GM13976 (cell line): Measurements from ENCODE around the gene LRRC32.
"Not testable (repeated sequence)": the region's sequence is repeated elsewhere in the genome, so short reads cannot be mapped to it uniquely, and the experiment has no call there.

Experiments used
- DNase-seq: peaks from one replicate; pipeline ENCODE4 v3.0.0; 2012; ENCODE audit warnings: low spot score
- in situ Hi-C: fragments of 300-500 bp; cut with MboI; formaldehyde crosslinking; loops from one replicate; pipeline ENCODE4 v1.12.0; 2022; ENCODE audit warnings: low sequenced_read_pairs, mixed read lengths, inconsistent platforms; ENCODE audit not compliant: unreplicated experiment
- TF ChIP-seq, protein P1 (sequence below): IDR thresholded peaks from 2 replicates; pipeline ENCODE4 v1.5.1; 2012; ENCODE audit warnings: borderline replicate concordance, mild to moderate bottlenecking; ENCODE audit not compliant: insufficient read depth; ENCODE audit errors: extremely low read depth, missing control alignments, control extremely low read depth

The LRRC32 gene

DNA sequence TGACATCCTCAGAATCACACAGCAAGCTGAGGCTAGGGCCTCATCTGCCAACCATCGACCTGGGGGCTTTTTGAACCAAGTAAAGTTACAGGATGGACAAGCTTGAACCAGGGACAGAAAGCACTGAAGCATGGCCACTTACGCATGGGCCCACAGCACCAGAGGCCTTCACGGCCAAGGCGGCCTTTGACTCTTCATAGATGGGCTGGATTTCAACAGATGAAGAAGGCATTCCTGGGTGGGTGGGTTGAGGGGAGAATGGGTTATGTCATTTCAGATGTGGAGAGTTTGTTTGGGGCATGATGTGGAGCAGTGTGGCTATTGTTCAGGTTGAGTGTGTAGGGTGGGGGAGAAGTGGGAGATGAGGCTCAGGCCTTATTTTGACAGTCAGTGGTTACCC lies 60.2 kb downstream of the LRRC32 start:
- TF ChIP-seq, protein P1, sequence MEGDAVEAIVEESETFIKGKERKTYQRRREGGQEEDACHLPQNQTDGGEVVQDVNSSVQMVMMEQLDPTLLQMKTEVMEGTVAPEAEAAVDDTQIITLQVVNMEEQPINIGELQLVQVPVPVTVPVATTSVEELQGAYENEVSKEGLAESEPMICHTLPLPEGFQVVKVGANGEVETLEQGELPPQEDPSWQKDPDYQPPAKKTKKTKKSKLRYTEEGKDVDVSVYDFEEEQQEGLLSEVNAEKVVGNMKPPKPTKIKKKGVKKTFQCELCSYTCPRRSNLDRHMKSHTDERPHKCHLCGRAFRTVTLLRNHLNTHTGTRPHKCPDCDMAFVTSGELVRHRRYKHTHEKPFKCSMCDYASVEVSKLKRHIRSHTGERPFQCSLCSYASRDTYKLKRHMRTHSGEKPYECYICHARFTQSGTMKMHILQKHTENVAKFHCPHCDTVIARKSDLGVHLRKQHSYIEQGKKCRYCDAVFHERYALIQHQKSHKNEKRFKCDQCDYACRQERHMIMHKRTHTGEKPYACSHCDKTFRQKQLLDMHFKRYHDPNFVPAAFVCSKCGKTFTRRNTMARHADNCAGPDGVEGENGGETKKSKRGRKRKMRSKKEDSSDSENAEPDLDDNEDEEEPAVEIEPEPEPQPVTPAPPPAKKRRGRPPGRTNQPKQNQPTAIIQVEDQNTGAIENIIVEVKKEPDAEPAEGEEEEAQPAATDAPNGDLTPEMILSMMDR, result no peak
- in situ Hi-C loops, result no loop called here

DNA sequence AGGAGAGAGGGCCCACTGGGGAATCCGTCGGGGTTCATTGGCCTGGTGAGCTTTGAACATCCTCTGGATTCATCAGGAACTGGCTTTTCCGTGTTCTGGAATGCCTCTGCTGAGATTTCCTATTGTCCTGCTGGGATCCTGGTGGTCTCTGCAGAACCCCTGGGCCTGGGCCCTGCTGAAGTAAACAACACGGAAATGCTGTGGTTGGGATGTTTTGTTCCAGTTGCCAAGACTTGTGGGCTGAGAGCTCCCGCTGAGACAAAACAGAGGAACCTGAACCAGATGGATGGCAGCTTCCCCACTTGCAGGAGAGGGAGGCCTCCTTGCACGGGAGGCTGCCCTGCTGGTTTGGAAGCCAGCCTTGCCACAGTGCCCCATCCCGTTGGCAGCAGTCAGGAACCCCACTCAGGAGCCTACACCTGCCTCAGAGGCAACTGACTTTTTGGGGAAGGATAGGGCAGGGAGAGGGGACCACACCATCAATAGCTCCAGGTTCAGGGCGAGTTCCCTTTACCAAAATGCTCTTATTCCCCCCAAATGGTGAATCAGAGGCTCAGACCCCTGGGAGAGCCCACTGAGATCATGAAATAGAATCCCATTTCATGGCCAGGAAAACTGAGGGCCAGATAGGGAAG lies 60.7 kb downstream of the LRRC32 start:
- in situ Hi-C loops, result no loop called here
- TF ChIP-seq, protein P1, result no peak
- DNase-seq, result no peak

More for the DNA sequence above, 60.2 kb downstream of the LRRC32 start:
- DNase-seq, result no peak

- in situ Hi-C loops, DNase-seq: not testable (repeated sequence)
Measured at GRCh38 chr11:76608879-76609460, 61.6 kb downstream of the LRRC32 start.

DNA sequence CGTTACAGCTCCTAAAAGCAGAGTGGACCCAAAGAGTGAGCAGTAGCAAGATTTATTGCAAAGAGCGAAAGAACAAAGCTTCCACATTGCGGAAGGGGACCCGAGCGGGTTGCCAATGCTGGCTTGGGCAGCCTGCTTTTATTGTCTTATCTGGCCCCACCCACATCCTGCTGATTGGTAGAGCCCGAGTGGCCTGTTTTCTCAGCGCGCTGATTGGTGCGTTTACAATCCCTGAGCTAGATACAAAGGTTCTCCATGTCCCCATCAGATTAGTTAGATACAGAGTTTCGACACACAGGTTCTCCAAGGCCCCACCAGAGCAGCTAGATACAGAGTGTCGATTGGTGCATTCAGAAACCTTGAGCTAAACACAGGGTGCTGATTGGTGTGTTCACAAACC lies 62.3 kb downstream of the LRRC32 start:
- in situ Hi-C loops, DNase-seq: not testable (repeated sequence)
